Measurements from ENCODE around the gene SERAC1. TPM values are rescaled to one million over a fixed set of nuclear protein-coding genes. Genes with fewer than 3 reads are reported as not detected.

Gene SERAC1
- polyA plus RNA-seq, 1 experiment = 6.1 TPM

DNA sequence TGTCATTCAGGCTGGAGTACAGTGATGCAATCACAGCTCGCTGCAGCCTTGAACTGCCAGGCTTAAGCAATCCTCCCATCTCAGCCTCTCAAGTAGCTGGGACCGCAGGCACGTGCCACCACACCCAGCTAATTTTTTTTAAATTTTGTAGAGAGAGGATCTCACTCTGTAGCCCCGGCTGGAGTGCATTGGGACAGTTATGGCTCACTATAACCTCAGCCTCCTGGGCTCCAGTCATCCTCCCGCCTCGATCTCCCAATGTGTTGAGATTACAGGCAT is 86.5 kb downstream of the SERAC1 start:
- CTCF ChIA-PET = interaction anchor here (2.3 kb wide), 1 partner anchor 9 kb away, joined by 9 read pairs; no protein-coding TSS in a partner anchor
- H3K36me3 ChIP-seq (ENCODE audit: control insufficient read depth, insufficient read depth, low read length) = peaks cover 32% of the 10 kb centered on the region
- TF ChIP-seq, protein P1, sequence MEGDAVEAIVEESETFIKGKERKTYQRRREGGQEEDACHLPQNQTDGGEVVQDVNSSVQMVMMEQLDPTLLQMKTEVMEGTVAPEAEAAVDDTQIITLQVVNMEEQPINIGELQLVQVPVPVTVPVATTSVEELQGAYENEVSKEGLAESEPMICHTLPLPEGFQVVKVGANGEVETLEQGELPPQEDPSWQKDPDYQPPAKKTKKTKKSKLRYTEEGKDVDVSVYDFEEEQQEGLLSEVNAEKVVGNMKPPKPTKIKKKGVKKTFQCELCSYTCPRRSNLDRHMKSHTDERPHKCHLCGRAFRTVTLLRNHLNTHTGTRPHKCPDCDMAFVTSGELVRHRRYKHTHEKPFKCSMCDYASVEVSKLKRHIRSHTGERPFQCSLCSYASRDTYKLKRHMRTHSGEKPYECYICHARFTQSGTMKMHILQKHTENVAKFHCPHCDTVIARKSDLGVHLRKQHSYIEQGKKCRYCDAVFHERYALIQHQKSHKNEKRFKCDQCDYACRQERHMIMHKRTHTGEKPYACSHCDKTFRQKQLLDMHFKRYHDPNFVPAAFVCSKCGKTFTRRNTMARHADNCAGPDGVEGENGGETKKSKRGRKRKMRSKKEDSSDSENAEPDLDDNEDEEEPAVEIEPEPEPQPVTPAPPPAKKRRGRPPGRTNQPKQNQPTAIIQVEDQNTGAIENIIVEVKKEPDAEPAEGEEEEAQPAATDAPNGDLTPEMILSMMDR (IDR thresholded peaks at IDR 0.05; ENCODE audit: insufficient read depth, low read depth, low read length) = no peak
- POLR2A ChIA-PET = no interaction called here
- no peaks in the 10 kb centered on the region for H3K27me3 ChIP-seq (ENCODE audit: control insufficient read depth, insufficient read depth, low read length)
- no peak for DNase-seq (ENCODE audit: low read depth)
- H3K4me3 ChIP-seq (ENCODE audit: low read depth, low read length) = no peak overlapping the region

DNA sequence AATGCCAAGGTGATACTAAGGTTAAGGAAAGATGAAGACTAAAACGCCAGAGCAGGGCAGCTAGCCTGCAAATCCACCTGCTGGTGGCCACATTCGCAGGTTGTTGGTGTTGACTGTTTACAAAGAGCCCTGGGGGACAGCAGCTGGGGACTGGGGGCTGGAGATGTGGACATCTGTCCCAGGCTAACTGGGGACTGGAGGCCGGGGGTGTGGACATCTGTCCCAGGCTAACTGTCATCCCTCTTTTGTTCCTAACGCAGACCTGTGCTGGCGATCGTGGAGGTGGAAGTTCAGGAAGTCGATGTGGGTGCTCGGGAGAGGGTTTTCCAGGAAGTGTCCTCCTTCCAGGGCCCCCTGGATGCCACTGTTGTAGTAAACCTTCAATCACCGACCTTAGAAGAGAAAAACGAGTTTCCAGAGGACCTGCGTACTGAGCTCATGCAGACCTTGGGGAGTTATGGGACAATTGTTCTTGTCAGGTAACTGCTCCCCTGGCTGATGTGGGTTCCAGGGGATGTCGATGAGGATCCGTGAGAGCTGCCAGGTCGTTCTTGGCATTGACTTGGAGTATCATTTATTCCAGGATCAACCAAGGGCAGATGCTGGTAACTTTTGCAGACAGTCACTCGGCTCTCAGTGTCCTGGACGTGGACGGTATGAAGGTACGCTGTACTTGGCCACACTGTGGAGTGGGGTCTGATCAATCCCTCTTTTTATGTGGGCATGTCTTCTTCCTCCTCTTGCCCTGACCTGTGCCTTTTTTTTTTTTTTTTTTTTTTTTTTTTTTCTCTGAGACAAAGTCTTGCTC is 87.0 kb downstream of the SERAC1 start:
- ChIA-PET POLR2A (no interaction called here), CTCF (interaction anchor here (0.7 to 2.3 kb wide), 2 partner anchors 9 to 54 kb away, joined by 3 to 9 read pairs; no protein-coding TSS in a partner anchor)
- TF ChIP-seq, protein P1 (IDR thresholded peaks at IDR 0.05; ENCODE audit: insufficient read depth, low read depth, low read length) = no peak
- Histone ChIP-seq H3K27me3 (ENCODE audit: control insufficient read depth, insufficient read depth, low read length) (no peaks in the 10 kb centered on the region), H3K4me3 (ENCODE audit: low read depth, low read length) (no peak overlapping the region), H3K36me3 (ENCODE audit: control insufficient read depth, insufficient read depth, low read length) (peaks cover 35% of the 10 kb centered on the region)
- DNase-seq (ENCODE audit: low read depth) = no peak

DNA sequence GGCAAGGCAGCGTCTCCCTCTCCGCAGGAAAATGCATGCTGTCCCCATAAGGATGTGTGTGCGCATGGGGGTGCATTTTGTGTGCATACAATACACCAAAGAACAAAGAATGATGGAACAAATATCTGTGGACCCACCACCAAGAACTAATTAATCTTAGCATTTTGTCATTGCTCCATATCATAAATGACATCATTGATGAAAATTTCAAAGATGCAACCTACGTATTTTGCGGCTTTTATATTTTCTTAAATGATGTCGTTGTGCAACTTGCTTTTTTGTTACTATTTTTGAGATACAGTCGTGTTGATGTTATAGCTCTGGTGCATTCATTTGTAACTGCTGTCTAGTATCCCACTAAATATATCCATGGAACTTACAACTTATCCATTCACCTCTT is 89.7 kb downstream of the SERAC1 start:
- no peak for DNase-seq (ENCODE audit: low read depth)
- peaks cover 24% of the 10 kb centered on the region for H3K36me3 ChIP-seq (ENCODE audit: control insufficient read depth, insufficient read depth, low read length)
- CTCF ChIA-PET = interaction anchor here (1.0 kb wide), 1 partner anchor 9 kb away, joined by 4 read pairs; no protein-coding TSS in a partner anchor
- no peak overlapping the region for H3K4me3 ChIP-seq (ENCODE audit: low read depth, low read length)
- TF ChIP-seq, protein P1 (IDR thresholded peaks at IDR 0.05; ENCODE audit: insufficient read depth, low read depth, low read length) = no peak
- no peaks in the 10 kb centered on the region for H3K27me3 ChIP-seq (ENCODE audit: control insufficient read depth, insufficient read depth, low read length)
- POLR2A ChIA-PET = no interaction called here

DNA sequence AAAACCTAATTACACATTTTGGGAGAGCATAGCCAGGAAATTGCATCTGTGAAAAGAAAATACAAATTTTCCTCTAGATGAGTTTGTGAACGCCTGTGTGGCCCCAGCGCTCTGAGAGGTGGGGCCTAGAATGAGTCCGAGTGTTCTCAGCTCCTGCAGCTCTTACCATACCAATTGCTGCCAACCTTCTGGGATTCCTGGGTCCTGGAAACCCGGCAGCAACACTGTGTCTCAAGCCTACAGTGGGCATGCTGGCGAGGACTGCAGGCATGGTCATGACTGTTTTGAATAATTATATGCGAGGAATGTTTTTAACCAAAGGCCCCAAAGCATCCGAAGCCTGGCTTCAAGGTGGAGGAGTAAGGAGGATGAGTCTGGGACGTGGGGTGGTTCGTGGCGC is 90.4 kb downstream of the SERAC1 start:
- H3K27me3 ChIP-seq (ENCODE audit: control insufficient read depth, insufficient read depth, low read length) = no peaks in the 10 kb centered on the region
- CTCF ChIA-PET = interaction anchor here (1.0 kb wide), 1 partner anchor 10 kb away, joined by 4 read pairs; no protein-coding TSS in a partner anchor
- no peak overlapping the region for H3K4me3 ChIP-seq (ENCODE audit: low read depth, low read length)
- POLR2A ChIA-PET = no interaction called here
- DNase-seq (ENCODE audit: low read depth) = no peak
- peaks cover 21% of the 10 kb centered on the region for H3K36me3 ChIP-seq (ENCODE audit: control insufficient read depth, insufficient read depth, low read length)
- TF ChIP-seq, protein P1 (IDR thresholded peaks at IDR 0.05; ENCODE audit: insufficient read depth, low read depth, low read length) = no peak

DNA sequence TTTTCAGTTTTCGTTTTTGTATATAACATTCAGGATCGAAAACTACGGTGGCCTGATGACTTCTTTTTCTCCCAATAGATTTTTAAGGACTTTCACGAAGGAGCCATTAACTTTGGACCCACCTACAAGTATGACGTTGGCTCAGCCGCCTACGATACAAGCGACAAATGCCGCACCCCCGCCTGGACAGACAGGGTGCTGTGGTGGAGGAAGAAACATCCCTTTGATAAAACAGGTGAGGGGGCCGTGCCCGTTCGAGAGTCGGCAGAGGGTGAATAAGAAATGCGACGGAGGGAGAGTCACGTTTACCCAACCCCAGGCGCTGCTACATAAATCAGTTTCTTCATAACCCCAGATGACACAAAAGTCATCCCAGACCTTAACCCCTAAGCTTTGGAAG is 91.5 kb downstream of the SERAC1 start:
- ChIA-PET CTCF (interaction anchor here (0.6 to 1.3 kb wide), 2 partner anchors 9 to 128 kb away, joined by 3 to 5 read pairs; no protein-coding TSS in a partner anchor), POLR2A (no interaction called here)

More for the DNA sequence above, 91.5 kb downstream of the SERAC1 start:
- TF ChIP-seq, protein P1 (IDR thresholded peaks at IDR 0.05; ENCODE audit: insufficient read depth, low read depth, low read length) = no peak
- Histone ChIP-seq H3K4me3 (ENCODE audit: low read depth, low read length) (no peak overlapping the region), H3K27me3 (ENCODE audit: control insufficient read depth, insufficient read depth, low read length) (no peaks in the 10 kb centered on the region), H3K36me3 (ENCODE audit: control insufficient read depth, insufficient read depth, low read length) (peaks cover 21% of the 10 kb centered on the region)
- DNase-seq (ENCODE audit: low read depth) = no peak
